Liver (tissue), 9 donors: ENCODE results near the gene AKAP13. TPM values are rescaled to one million over a fixed set of nuclear protein-coding genes. Genes with fewer than 3 reads are reported as not detected.

Experiments
- DNase-seq: peaks from one replicate; pipeline ENCODE4 v3.0.0-alpha.2; 2017; ENCODE audit warnings: low spot score
- H3K27ac ChIP-seq, 2 donors: one replicate each; pipeline ENCODE4 v1.7.0; 2013; ENCODE audit warnings: inconsistent platforms in 2 of 2, low read length in 2 of 2, control low read depth in 1 of 2, low read depth in 1 of 2, mild to moderate bottlenecking in 1 of 2
- H3K27me3 ChIP-seq, 4 donors: one replicate each; pipeline versions ENCODE4 v1.6.1 to v1.7.0; 2013; ENCODE audit warnings: low read length in 3 of 4, inconsistent platforms in 1 of 4, mild to moderate bottlenecking in 1 of 4, moderate library complexity in 1 of 4; ENCODE audit not compliant: control insufficient read depth in 4 of 4, insufficient read depth in 4 of 4
- H3K36me3 ChIP-seq, 4 donors: one replicate each; pipeline versions ENCODE4 v1.6.1 to v1.7.0; 2013; ENCODE audit warnings: low read length in 3 of 4, mild to moderate bottlenecking in 3 of 4, low read depth in 1 of 4, moderate library complexity in 1 of 4; ENCODE audit not compliant: control insufficient read depth in 4 of 4, insufficient read depth in 3 of 4
- H3K4me1 ChIP-seq, 4 donors: one replicate each; pipeline versions ENCODE4 v1.6.1 to v1.7.0; 2013; ENCODE audit warnings: low read length in 3 of 4, mild to moderate bottlenecking in 3 of 4, moderate library complexity in 1 of 4; ENCODE audit not compliant: control insufficient read depth in 4 of 4, insufficient read depth in 4 of 4
- H3K4me3 ChIP-seq, 3 donors: one replicate each; pipeline versions ENCODE4 v1.6.1 to v1.7.0; 2013; ENCODE audit warnings: low read length in 3 of 3, control low read depth in 1 of 3, low read depth in 1 of 3, mild to moderate bottlenecking in 1 of 3
- H3K9ac ChIP-seq, 2 donors: one replicate each; pipeline ENCODE4 v1.7.0; 2013; ENCODE audit warnings: low read length in 2 of 2, mild to moderate bottlenecking in 2 of 2, moderate library complexity in 2 of 2, control low read depth in 1 of 2, low read depth in 1 of 2
- H3K9me3 ChIP-seq, 4 donors: one replicate each; pipeline versions ENCODE4 v1.6.1 to v1.7.0; 2013; ENCODE audit warnings: low read length in 3 of 4; ENCODE audit not compliant: control insufficient read depth in 4 of 4
- EGR1 ChIP-seq, 2 donors: IDR thresholded peaks; 2 replicates each; pipeline ENCODE4 v1.6.1; 2016 to 2018; ENCODE audit warnings: antibody characterized with exemption in 2 of 2, low read depth in 2 of 2
- FOXA1 ChIP-seq: IDR thresholded peaks from 2 replicates; pipeline ENCODE4 v1.6.1; 2016; ENCODE audit warnings: antibody characterized with exemption
- FOXA2 ChIP-seq: IDR thresholded peaks from 2 replicates; pipeline ENCODE4 v1.6.1; 2016; ENCODE audit warnings: antibody characterized with exemption
- HNF4A ChIP-seq, 2 donors: conservative IDR thresholded peaks; 2 replicates each; pipeline ENCODE4 v1.6.1; 2016; ENCODE audit warnings: antibody characterized with exemption in 2 of 2, mild to moderate bottlenecking in 2 of 2
- HNF4G ChIP-seq: IDR thresholded peaks from 2 replicates; pipeline ENCODE4 v1.6.1; 2016; ENCODE audit warnings: antibody characterized with exemption
- JUND ChIP-seq, 2 donors: IDR thresholded peaks; 2 replicates each; pipeline ENCODE4 v1.6.1; 2016; ENCODE audit warnings: antibody characterized with exemption in 2 of 2
- NR2F2 ChIP-seq: IDR thresholded peaks from 2 replicates; pipeline ENCODE4 v1.6.1; 2016; ENCODE audit warnings: antibody characterized with exemption
- RAD21 ChIP-seq, 2 donors: IDR thresholded peaks; 2 replicates each; pipeline ENCODE4 v1.6.1; 2016; ENCODE audit warnings: antibody characterized with exemption in 2 of 2, mild to moderate bottlenecking in 2 of 2
- RXRA ChIP-seq, 2 donors: IDR thresholded peaks; 2 replicates each; pipeline ENCODE4 v1.6.1; 2017 to 2018; ENCODE audit warnings: antibody characterized with exemption in 2 of 2, mild to moderate bottlenecking in 1 of 2
- SP1 ChIP-seq: IDR thresholded peaks from 2 replicates; pipeline ENCODE4 v1.6.1; 2018; ENCODE audit warnings: antibody characterized with exemption, mild to moderate bottlenecking
- TAF1 ChIP-seq: conservative IDR thresholded peaks from 2 replicates; pipeline ENCODE4 v1.6.1; 2016; ENCODE audit warnings: antibody characterized with exemption, mild to moderate bottlenecking
- YY1 ChIP-seq: IDR thresholded peaks from 2 replicates; pipeline ENCODE4 v1.6.1; 2016; ENCODE audit warnings: antibody characterized with exemption, mild to moderate bottlenecking
- WGBS: extraction: QIAGEN DNeasy Blood & Tissue Kit; methylation state at CpG from one replicate; pipeline ENCODE4 v1.1.7; 2013; 5-methylcytosine and 5-hydroxymethylcytosine counted together
- polyA plus RNA-seq, 2 donors: library from polyadenylated mRNA; stranded (reverse) in 1 of 2; unstranded in 1 of 2; fragments of 200-250 nt in 1 of 2; fragments of >200 nt in 1 of 2; fragmentation: Nextera tagmentation in 1 of 2; extraction: Ambion mirVana in 1 of 2; gene quantifications; one replicate each; pipeline versions ENCODE4 v1.2.1 to v1.2.3, GENCODE V29; 2013 to 2015
- total RNA-seq, 2 donors: library from RNA; depleted of rRNA; stranded (reverse); fragments of >200 nt; gene quantifications; one replicate each; pipeline ENCODE4 v1.2.3, GENCODE V29; 2014
- TF ChIP-seq, protein P1 (sequence below): IDR thresholded peaks from 2 replicates; pipeline ENCODE4 v1.6.1; 2016; ENCODE audit warnings: antibody characterized with exemption, mild to moderate bottlenecking
- TF ChIP-seq, protein P2 (sequence below): IDR thresholded peaks from 2 replicates; pipeline ENCODE4 v1.6.1; 2016; ENCODE audit warnings: antibody characterized with exemption
- TF ChIP-seq, protein P3 (sequence below): IDR thresholded peaks from 2 replicates; pipeline ENCODE4 v1.6.1; 2016; ENCODE audit warnings: antibody characterized with exemption
- TF ChIP-seq, protein P4 (sequence below): fragments of 150-350 bp; IDR thresholded peaks from 2 replicates; pipeline ENCODE4 v1.5.1; 2017; ENCODE audit warnings: improper control_type of control experiment, low read depth, low read length; ENCODE audit not compliant: missing input control
- TF ChIP-seq, protein P5 (sequence below): IDR thresholded peaks from 2 replicates; pipeline ENCODE4 v1.6.1; 2016; ENCODE audit warnings: antibody characterized with exemption
- donor health status: healthy.
- donor health status: healthy.
- donor health status: healthy.
- donor health status: healthy.
- donor health status: healthy.

Gene AKAP13
- total and polyA plus RNA-seq, 4 donors: 18.6 to 92.3 (median 37.4) TPM

DNA sequence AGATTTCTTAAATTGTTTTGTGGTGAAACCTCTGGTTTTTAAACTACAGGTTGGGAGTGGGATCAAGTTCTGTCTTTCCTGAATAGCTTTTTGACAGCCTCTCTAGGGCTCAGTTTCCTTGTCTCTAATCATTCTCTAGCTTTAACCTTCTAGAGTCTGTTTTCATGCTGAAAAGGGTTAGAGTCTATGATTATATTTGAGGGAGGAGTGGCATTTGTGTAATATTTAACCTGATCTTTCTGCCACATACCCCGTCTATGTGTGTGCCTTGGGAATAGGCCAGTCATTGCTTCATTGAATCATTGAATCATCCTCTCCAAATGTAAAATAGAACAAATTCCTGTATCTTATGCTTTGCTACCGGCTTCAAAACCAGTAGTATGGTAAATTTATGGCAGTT lies 209.4 kb downstream of the AKAP13 start:
- no peak for DNase-seq
- Histone ChIP-seq H3K27me3 (no peaks in the 10 kb centered on the region), H3K27ac (peak overlapping the region; percentile 86 to 87), H3K4me3 (peak overlapping the region in 1 of 3 donors; percentile 8), H3K9me3 (no peaks in the 10 kb centered on the region), H3K4me1 (peaks cover 8 to 67% (median 27%) of the 10 kb centered on the region in 4 donors), H3K9ac (peak overlapping the region; percentile 62 to 89), H3K36me3 (peaks cover 1 to 7% (median 3%) of the 10 kb centered on the region in 4 donors)
- TF ChIP-seq, protein P1, sequence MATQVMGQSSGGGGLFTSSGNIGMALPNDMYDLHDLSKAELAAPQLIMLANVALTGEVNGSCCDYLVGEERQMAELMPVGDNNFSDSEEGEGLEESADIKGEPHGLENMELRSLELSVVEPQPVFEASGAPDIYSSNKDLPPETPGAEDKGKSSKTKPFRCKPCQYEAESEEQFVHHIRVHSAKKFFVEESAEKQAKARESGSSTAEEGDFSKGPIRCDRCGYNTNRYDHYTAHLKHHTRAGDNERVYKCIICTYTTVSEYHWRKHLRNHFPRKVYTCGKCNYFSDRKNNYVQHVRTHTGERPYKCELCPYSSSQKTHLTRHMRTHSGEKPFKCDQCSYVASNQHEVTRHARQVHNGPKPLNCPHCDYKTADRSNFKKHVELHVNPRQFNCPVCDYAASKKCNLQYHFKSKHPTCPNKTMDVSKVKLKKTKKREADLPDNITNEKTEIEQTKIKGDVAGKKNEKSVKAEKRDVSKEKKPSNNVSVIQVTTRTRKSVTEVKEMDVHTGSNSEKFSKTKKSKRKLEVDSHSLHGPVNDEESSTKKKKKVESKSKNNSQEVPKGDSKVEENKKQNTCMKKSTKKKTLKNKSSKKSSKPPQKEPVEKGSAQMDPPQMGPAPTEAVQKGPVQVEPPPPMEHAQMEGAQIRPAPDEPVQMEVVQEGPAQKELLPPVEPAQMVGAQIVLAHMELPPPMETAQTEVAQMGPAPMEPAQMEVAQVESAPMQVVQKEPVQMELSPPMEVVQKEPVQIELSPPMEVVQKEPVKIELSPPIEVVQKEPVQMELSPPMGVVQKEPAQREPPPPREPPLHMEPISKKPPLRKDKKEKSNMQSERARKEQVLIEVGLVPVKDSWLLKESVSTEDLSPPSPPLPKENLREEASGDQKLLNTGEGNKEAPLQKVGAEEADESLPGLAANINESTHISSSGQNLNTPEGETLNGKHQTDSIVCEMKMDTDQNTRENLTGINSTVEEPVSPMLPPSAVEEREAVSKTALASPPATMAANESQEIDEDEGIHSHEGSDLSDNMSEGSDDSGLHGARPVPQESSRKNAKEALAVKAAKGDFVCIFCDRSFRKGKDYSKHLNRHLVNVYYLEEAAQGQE: peak; percentile 55
- TF ChIP-seq HNF4A (conservative IDR thresholded peaks at IDR 0.05): peak; percentile 77 to 84
- TF ChIP-seq RXRA (IDR thresholded peaks at IDR 0.05): peak; percentile 50 to 76
- peak; percentile 33 for TF ChIP-seq FOXA2
- TF ChIP-seq, protein P2, sequence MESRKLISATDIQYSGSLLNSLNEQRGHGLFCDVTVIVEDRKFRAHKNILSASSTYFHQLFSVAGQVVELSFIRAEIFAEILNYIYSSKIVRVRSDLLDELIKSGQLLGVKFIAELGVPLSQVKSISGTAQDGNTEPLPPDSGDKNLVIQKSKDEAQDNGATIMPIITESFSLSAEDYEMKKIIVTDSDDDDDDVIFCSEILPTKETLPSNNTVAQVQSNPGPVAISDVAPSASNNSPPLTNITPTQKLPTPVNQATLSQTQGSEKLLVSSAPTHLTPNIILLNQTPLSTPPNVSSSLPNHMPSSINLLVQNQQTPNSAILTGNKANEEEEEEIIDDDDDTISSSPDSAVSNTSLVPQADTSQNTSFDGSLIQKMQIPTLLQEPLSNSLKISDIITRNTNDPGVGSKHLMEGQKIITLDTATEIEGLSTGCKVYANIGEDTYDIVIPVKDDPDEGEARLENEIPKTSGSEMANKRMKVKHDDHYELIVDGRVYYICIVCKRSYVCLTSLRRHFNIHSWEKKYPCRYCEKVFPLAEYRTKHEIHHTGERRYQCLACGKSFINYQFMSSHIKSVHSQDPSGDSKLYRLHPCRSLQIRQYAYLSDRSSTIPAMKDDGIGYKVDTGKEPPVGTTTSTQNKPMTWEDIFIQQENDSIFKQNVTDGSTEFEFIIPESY: peak; percentile 67
- TF ChIP-seq, protein P3, sequence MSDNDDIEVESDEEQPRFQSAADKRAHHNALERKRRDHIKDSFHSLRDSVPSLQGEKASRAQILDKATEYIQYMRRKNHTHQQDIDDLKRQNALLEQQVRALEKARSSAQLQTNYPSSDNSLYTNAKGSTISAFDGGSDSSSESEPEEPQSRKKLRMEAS: peak; percentile 51
- peak; percentile 59 for TF ChIP-seq HNF4G
- TF ChIP-seq, protein P4, sequence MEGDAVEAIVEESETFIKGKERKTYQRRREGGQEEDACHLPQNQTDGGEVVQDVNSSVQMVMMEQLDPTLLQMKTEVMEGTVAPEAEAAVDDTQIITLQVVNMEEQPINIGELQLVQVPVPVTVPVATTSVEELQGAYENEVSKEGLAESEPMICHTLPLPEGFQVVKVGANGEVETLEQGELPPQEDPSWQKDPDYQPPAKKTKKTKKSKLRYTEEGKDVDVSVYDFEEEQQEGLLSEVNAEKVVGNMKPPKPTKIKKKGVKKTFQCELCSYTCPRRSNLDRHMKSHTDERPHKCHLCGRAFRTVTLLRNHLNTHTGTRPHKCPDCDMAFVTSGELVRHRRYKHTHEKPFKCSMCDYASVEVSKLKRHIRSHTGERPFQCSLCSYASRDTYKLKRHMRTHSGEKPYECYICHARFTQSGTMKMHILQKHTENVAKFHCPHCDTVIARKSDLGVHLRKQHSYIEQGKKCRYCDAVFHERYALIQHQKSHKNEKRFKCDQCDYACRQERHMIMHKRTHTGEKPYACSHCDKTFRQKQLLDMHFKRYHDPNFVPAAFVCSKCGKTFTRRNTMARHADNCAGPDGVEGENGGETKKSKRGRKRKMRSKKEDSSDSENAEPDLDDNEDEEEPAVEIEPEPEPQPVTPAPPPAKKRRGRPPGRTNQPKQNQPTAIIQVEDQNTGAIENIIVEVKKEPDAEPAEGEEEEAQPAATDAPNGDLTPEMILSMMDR: no peak
- peak; percentile 54 for TF ChIP-seq YY1
- TF ChIP-seq JUND (IDR thresholded peaks at IDR 0.05): peak; percentile 35 to 88
- no peak for TF ChIP-seq EGR1 (IDR thresholded peaks at IDR 0.05; ENCODE audit: low read depth in 2 of 2)
- peak; percentile 42 for TF ChIP-seq TAF1
- TF ChIP-seq RAD21 (IDR thresholded peaks at IDR 0.05): peak in 1 of 2 donors; percentile 56
- peak; percentile 73 for TF ChIP-seq SP1
- no peak for TF ChIP-seq NR2F2
- TF ChIP-seq, protein P5, sequence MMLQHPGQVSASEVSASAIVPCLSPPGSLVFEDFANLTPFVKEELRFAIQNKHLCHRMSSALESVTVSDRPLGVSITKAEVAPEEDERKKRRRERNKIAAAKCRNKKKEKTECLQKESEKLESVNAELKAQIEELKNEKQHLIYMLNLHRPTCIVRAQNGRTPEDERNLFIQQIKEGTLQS: peak; percentile 86
- no peak for TF ChIP-seq FOXA1
- WGBS: 31% methylated on average over 2 of the region's 2 CpGs
